K562 (cell line): Measurements from ENCODE around the gene LRRC41. TPM values are rescaled to one million over a fixed set of nuclear protein-coding genes. Genes with fewer than 3 reads are reported as not detected.

Experiments
- ARNT ChIP-seq, 2 experiments: fragments of 450-650 bp; IDR thresholded peaks; 2 replicates each; pipeline ENCODE4 v1.6.1; 2016; ENCODE audit warnings: mild to moderate bottlenecking in 1 of 2
- HNRNPUL1 ChIP-seq: fragments of 200-400 bp; formaldehyde crosslinking; IDR thresholded peaks from 2 replicates; pipeline ENCODE4 v1.6.1; 2017; ENCODE audit warnings: low read length
- HSF4 ChIP-seq: fragments of 250-450 bp; sonication (Bioruptor Pico); IDR thresholded peaks from 2 replicates; pipeline ENCODE4 v2.1.2; 2022; ENCODE audit warnings: mild to moderate bottlenecking, moderate library complexity, borderline replicate concordance
- KHSRP ChIP-seq: fragments of 450-650 bp; IDR thresholded peaks from 2 replicates; pipeline ENCODE4 v1.6.1; 2017
- MGA ChIP-seq: fragments of 450-650 bp; IDR thresholded peaks from 2 replicates; pipeline ENCODE4 v1.6.1; 2016; ENCODE audit warnings: mild to moderate bottlenecking, moderate library complexity
- TGIF2 ChIP-seq: sonication (generic); formaldehyde crosslinking; IDR thresholded peaks from 2 replicates; pipeline ENCODE4 v1.8.1; 2022; ENCODE audit warnings: mild to moderate bottlenecking, missing genetic modification reagents, moderate library complexity
- ZEB2 ChIP-seq: fragments of 450-650 bp; IDR thresholded peaks from 2 replicates; pipeline ENCODE4 v1.6.1; 2016
- ZNF354B ChIP-seq: fragments of 250-450 bp; sonication (Bioruptor Pico); IDR thresholded peaks from 2 replicates; pipeline ENCODE4 v1.4.0; 2020
- polyA plus RNA-seq, 8 experiments: library from polyadenylated mRNA; depleted of rRNA in 4 of 8; stranded (reverse) in 5 of 8; unstranded in 3 of 8; fragments of >200 nt; fragmentation: Nextera tagmentation in 2 of 8; fragmentation: Illumina TruSeq in 1 of 8; extraction: Ambion mirVana in 2 of 8; extraction: Trizol in 1 of 8; gene quantifications; 2 replicates each; pipeline versions ENCODE4 v1.2.1 to v1.2.3, GENCODE V29; 2011 to 2014; ENCODE audit warnings: inconsistent platforms in 1 of 8, missing spikeins in 1 of 8
- total RNA-seq, 7 experiments: library from RNA; depleted of rRNA in 6 of 7; stranded (reverse); fragments of >200 nt in 6 of 7; fragmentation: Illumina TruSeq in 2 of 7; extraction: Trizol in 2 of 7; gene quantifications; 2 replicates each; pipeline versions ENCODE4 v1.2.1 to v1.2.3, GENCODE V29; 2011 to 2021; ENCODE audit warnings: low replicate concordance in 1 of 7
- TF ChIP-seq, protein P1 (sequence below), 2 experiments: fragments of 450-650 bp; IDR thresholded peaks; 2 replicates each; pipeline ENCODE4 v1.6.1; 2018; ENCODE audit warnings: mild to moderate bottlenecking in 2 of 2, low read depth in 1 of 2; ENCODE audit not compliant: partially characterized antibody in 2 of 2

The LRRC41 gene
- total and polyA plus RNA-seq, 9 of the 15 experiments (the other 6 are each of a cell fraction or from before 2014, with no cell fraction given), result 10.5 to 64.7 (median 44.2) TPM

DNA sequence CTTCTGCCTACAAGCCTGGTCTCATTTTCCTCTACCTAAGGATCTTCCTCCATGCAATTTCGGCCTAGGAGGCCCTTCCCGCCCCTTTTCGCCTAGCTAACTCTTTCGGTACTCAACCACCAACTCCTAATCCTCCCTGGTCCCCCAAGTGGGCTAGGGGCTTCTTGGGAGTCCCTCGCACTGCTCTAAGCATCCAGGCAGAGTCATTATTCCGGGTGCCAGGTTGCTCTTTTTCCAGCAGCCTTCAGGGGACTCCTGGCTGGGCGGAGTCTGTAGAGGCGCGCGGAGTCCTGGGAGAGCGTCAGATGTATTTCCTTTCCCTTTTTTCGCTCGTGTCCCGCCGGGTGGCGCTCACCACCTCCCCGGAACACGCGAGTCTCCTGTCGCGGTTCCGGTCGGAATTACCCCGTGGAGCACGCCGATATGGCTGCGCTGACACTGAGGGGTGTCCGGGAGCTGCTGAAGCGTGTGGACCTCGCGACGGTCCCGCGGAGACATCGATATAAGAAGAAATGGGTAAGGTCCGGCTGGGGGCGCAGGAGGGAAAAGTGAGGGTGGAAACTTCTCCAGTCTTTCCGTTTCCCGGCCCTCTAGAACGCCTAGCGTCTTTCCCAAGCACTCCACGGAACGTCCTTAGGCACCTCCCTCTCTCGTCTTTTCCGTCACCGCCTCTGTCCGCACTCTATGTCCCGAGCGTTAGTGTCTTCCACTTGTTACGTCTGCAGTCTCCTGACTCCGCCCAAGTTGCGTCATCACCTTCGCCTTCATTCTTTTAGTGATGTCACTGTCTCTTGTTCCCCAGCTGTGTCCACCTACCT, 37.2 kb upstream of the LRRC41 start, which contains the start of gene NSUN4 (continued):
- TF ChIP-seq MGA (peak; percentile 70), ZEB2 (peak; percentile 92), HNRNPUL1 (no peak), ARNT (IDR thresholded peaks at IDR 0.05) (peak; percentile 24 to 61; a peak in 2 of 4 replicates), TGIF2 (CRISPR knock-in tag) (no peak; the same call in 1 of the 2 replicates), ZNF354B (CRISPR knock-in tag) (no peak; the same call in 1 of the 2 replicates), HSF4 (CRISPR knock-in tag) (peak; percentile 27; the same call in 1 of the 2 replicates), KHSRP (peak; percentile 93)
- TF ChIP-seq, protein P1, sequence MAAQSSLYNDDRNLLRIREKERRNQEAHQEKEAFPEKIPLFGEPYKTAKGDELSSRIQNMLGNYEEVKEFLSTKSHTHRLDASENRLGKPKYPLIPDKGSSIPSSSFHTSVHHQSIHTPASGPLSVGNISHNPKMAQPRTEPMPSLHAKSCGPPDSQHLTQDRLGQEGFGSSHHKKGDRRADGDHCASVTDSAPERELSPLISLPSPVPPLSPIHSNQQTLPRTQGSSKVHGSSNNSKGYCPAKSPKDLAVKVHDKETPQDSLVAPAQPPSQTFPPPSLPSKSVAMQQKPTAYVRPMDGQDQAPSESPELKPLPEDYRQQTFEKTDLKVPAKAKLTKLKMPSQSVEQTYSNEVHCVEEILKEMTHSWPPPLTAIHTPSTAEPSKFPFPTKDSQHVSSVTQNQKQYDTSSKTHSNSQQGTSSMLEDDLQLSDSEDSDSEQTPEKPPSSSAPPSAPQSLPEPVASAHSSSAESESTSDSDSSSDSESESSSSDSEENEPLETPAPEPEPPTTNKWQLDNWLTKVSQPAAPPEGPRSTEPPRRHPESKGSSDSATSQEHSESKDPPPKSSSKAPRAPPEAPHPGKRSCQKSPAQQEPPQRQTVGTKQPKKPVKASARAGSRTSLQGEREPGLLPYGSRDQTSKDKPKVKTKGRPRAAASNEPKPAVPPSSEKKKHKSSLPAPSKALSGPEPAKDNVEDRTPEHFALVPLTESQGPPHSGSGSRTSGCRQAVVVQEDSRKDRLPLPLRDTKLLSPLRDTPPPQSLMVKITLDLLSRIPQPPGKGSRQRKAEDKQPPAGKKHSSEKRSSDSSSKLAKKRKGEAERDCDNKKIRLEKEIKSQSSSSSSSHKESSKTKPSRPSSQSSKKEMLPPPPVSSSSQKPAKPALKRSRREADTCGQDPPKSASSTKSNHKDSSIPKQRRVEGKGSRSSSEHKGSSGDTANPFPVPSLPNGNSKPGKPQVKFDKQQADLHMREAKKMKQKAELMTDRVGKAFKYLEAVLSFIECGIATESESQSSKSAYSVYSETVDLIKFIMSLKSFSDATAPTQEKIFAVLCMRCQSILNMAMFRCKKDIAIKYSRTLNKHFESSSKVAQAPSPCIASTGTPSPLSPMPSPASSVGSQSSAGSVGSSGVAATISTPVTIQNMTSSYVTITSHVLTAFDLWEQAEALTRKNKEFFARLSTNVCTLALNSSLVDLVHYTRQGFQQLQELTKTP (IDR thresholded peaks at IDR 0.05; ENCODE audit: low read depth in 1 of 2, partially characterized antibody in 2 of 2), result peak; percentile 54 to 75
